ENCODE measurements around the gene CARD14. TPM values are rescaled to one million over a fixed set of nuclear protein-coding genes. Genes with fewer than 3 reads are reported as not detected.

Gene CARD14
- total RNA-seq, 1 experiment from 2014 or later = not detected

- no peak overlapping the region for H3K27ac ChIP-seq (ENCODE audit: low read length)
- CTCF ChIA-PET = no interaction called here
- no TSS peak for BruUV-seq (replicated peaks)
- no peak for DNase-seq (ENCODE audit: low read depth, low spot score)
- intact Hi-C loops (cut with micrococcal nuclease; ENCODE audit: unreplicated experiment) (no loop called here), in situ Hi-C loops (cut with HindIII; ENCODE audit: low pct_unique_long_range_greater_than_20kb, low sequenced_read_pairs) (no loop called here)
- ATAC-seq = no peak
- TF ChIP-seq TCF7L2 (IDR thresholded peaks at IDR 0.05; ENCODE audit: low read depth, low read length) = no peak
- TF ChIP-seq SIN3A (IDR thresholded peaks at IDR 0.05; ENCODE audit: borderline replicate concordance, insufficient read depth, low read depth, low read length) = no peak
- no peak for TF ChIP-seq CTCF (IDR thresholded peaks at IDR 0.05)
- TF ChIP-seq REST (IDR thresholded peaks at IDR 0.05; ENCODE audit: insufficient read depth in 1 of 2, low read depth in 2 of 2, low read length in 1 of 2) = no peak
- TF ChIP-seq POLR2AphosphoS5 (IDR thresholded peaks at IDR 0.05; ENCODE audit: low read depth, low read length) = no peak
- H3K4me3 ChIP-seq (ENCODE audit: low read depth in 2 of 2, low read length in 2 of 2) = no peak overlapping the region
- POLR2A ChIA-PET = no interaction called here
- no peaks in the 10 kb centered on the region for H3K27me3 ChIP-seq (ENCODE audit: control insufficient read depth, insufficient read depth, low read length)
- no peaks in the 10 kb centered on the region for H3K4me1 ChIP-seq (ENCODE audit: control insufficient read depth, insufficient read depth, low read length)
- no peaks in the 10 kb centered on the region; the same call in none of the 2 replicates for H3K36me3 ChIP-seq (ENCODE audit: control insufficient read depth, insufficient read depth, low read length)
- no peaks in the 10 kb centered on the region for H3K9me3 ChIP-seq (ENCODE audit: control insufficient read depth, insufficient read depth, low read depth, low read length)
Observed at GRCh38 chr17:80212109-80212508, 42.3 kb downstream of the CARD14 start.

GRCh38 chr17:80212511-80212910 is 42.7 kb downstream of the CARD14 start:
- Histone ChIP-seq H3K9me3 (ENCODE audit: control insufficient read depth, insufficient read depth, low read depth, low read length) (no peaks in the 10 kb centered on the region), H3K4me3 (ENCODE audit: low read depth in 2 of 2, low read length in 2 of 2) (no peak overlapping the region), H3K4me1 (ENCODE audit: control insufficient read depth, insufficient read depth, low read length) (no peaks in the 10 kb centered on the region), H3K27me3 (ENCODE audit: control insufficient read depth, insufficient read depth, low read length) (no peaks in the 10 kb centered on the region), H3K36me3 (ENCODE audit: control insufficient read depth, insufficient read depth, low read length) (no peaks in the 10 kb centered on the region; the same call in none of the 2 replicates), H3K27ac (ENCODE audit: low read length) (no peak overlapping the region)
- CTCF ChIA-PET = no interaction called here
- no TSS peak for BruUV-seq (replicated peaks)
- TF ChIP-seq REST (IDR thresholded peaks at IDR 0.05; ENCODE audit: insufficient read depth in 1 of 2, low read depth in 2 of 2, low read length in 1 of 2) = no peak
- intact Hi-C loops (cut with micrococcal nuclease; ENCODE audit: unreplicated experiment) (no loop called here), in situ Hi-C loops (cut with HindIII; ENCODE audit: low pct_unique_long_range_greater_than_20kb, low sequenced_read_pairs) (no loop called here)
- POLR2A ChIA-PET = interaction anchor here (0.7 kb wide), 1 partner anchor 13 kb away, joined by 7 read pairs; no protein-coding TSS in a partner anchor
- no peak for ATAC-seq
- DNase-seq (ENCODE audit: low read depth, low spot score) = no peak
